Right cardiac atrium (tissue), 5 donors: Measurements from ENCODE around the gene NUP160. TPM values are rescaled to one million over a fixed set of nuclear protein-coding genes. Genes with fewer than 3 reads are reported as not detected.
"Not testable (repeated sequence)": the region's sequence is repeated elsewhere in the genome, so short reads cannot be mapped to it uniquely, and the experiment has no call there.

ENCODE experiments used
- ATAC-seq, 2 donors: fragments of 200-7000 bp; cut with Tn5 transposase; one replicate each; pipeline versions ENCODE4 v1.8.0 to v1.9.1; 2020; ENCODE audit warnings: moderate library complexity in 2 of 2, mild to moderate bottlenecking in 1 of 2
- DNase-seq, 3 donors: peaks; one replicate each; pipeline ENCODE4 v3.0.0-alpha.2; 2020
- H3K27ac ChIP-seq: one replicate; pipeline ENCODE4 v1.5.1; 2013; ENCODE audit warnings: mild to moderate bottlenecking, low read length, control low read depth, moderate library complexity
- H3K27me3 ChIP-seq: one replicate; pipeline ENCODE4 v1.6.1; 2013; ENCODE audit not compliant: control insufficient read depth, insufficient read depth
- H3K4me1 ChIP-seq: one replicate; pipeline ENCODE4 v1.6.1; 2013; ENCODE audit warnings: low read length; ENCODE audit not compliant: control insufficient read depth, insufficient read depth
- H3K4me3 ChIP-seq: one replicate; pipeline ENCODE4 v1.5.1; 2013; ENCODE audit warnings: low read length, control low read depth
- H3K9me3 ChIP-seq: one replicate; pipeline ENCODE4 v1.6.1; 2013; ENCODE audit warnings: low read length; ENCODE audit not compliant: control insufficient read depth
- WGBS: extraction: QIAGEN DNeasy Blood & Tissue Kit; methylation state at CpG from one replicate; pipeline ENCODE4 v1.1.7; 2013; 5-methylcytosine and 5-hydroxymethylcytosine counted together
- intact Hi-C, 4 donors: fragments of 100-400 bp; cut with DNase I; formaldehyde crosslinking; loops; one replicate each; pipeline versions ENCODE4 v1.11.0 to v1.14.0; 2022 to 2023
- polyA plus RNA-seq: library from polyadenylated mRNA; stranded (reverse); fragments of 200-250 nt; gene quantifications from one replicate; pipeline ENCODE4 v1.2.3, GENCODE V29; 2013
- total RNA-seq, 4 donors: library from RNA; stranded (reverse); fragmentation: NEBNext Ultra II Directional; extraction: Animal tissue kit (Norgen Biotek cat#: 25700); gene quantifications; one replicate each; pipeline ENCODE4 v1.2.1, GENCODE V29; 2021
- donor health status: healthy with polysubstance abuse.
- donor health status: DM: no; HTN: yes; CAD: no.
- donor health status: DM: no; HTN: no; CAD: no.
- donor health status: DM: no; HTN: yes; CAD: no; lungs with severe emphysema.
- donor health status: DM: yes; HTN: yes; CAD: no.

The NUP160 gene
- total and polyA plus RNA-seq, 5 donors = 8.1 to 18.4 (median 15.0) TPM

GRCh38 chr11:47786373-47786772 is 61.8 kb downstream of the NUP160 start:
- intact Hi-C loops = no loop called here
- no peak overlapping the region for H3K4me3 ChIP-seq
- peaks cover 1% of the 10 kb centered on the region for H3K4me1 ChIP-seq
- H3K27ac ChIP-seq = no peak overlapping the region
- 30% methylated on average over 2 of the region's 2 CpGs for WGBS
- H3K27me3 ChIP-seq = no peaks in the 10 kb centered on the region
- DNase-seq = peak; percentile 57 to 89 (median 86)
- peak; percentile 71 to 88 for ATAC-seq
- no peaks in the 10 kb centered on the region for H3K9me3 ChIP-seq

- Histone ChIP-seq H3K27ac (peak overlapping the region; percentile 45), H3K9me3 (no peaks in the 10 kb centered on the region), H3K4me3 (no peak overlapping the region), H3K4me1 (peaks cover 3% of the 10 kb centered on the region), H3K27me3 (no peaks in the 10 kb centered on the region)
- intact Hi-C loops = no loop called here
- DNase-seq (no peak), ATAC-seq (no peak)
- 71% methylated on average over 4 of the region's 4 CpGs for WGBS
Measured at GRCh38 chr11:47784785-47785381, 63.3 kb downstream of the NUP160 start.

- ATAC-seq (no peak), DNase-seq (no peak)
- intact Hi-C loops = no loop called here
- Histone ChIP-seq H3K4me3 (no peak overlapping the region), H3K27me3 (no peaks in the 10 kb centered on the region), H3K27ac (no peak overlapping the region), H3K9me3 (no peaks in the 10 kb centered on the region), H3K4me1 (peaks cover 3% of the 10 kb centered on the region)
- WGBS = 62% methylated on average over 2 of the region's 2 CpGs
Measured at GRCh38 chr11:47783087-47783610, 65.0 kb downstream of the NUP160 start.

- intact Hi-C loops = no loop called here
- DNase-seq = no peak
- ATAC-seq = no peak
- WGBS = 64% methylated on average over 7 of the region's 7 CpGs
- Histone ChIP-seq H3K27me3 (no peaks in the 10 kb centered on the region), H3K9me3 (no peaks in the 10 kb centered on the region), H3K4me1 (peaks cover 1% of the 10 kb centered on the region), H3K27ac (peak overlapping the region; percentile 75), H3K4me3 (no peak overlapping the region)
Measured at GRCh38 chr11:47778878-47779483, 69.2 kb downstream of the NUP160 start.

GRCh38 chr11:47775240-47775869 is 72.8 kb downstream of the NUP160 start:
- ATAC-seq = no peak
- H3K27ac ChIP-seq = no peak overlapping the region
- 74% methylated on average over 8 of the region's 8 CpGs for WGBS

DNA sequence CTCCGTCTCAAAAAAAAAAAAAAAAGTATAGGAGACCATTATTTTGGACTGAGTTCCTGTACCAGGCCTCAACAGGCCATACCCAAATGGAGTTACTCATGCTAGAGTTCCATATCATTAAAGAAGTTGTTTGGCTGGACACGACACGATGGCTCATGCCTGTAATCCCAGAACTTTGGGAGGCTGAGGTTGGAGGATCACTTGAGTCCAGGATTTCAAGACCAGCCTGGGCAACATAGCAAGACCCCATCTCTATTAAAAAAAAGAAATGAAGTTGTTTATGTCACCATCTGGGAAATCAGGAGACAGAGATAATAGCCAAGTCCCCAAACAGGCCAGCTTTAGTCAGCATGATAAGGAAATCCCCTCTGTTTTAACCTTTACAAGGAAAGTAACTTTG is 74.3 kb downstream of the NUP160 start:
- no peaks in the 10 kb centered on the region for H3K9me3 ChIP-seq
- WGBS = 95% methylated on average over 3 of the region's 3 CpGs
- intact Hi-C loops = no loop called here
- ATAC-seq (no peak), DNase-seq (no peak)
- H3K27ac ChIP-seq = no peak overlapping the region
- H3K4me3 ChIP-seq = no peak overlapping the region
- no peaks in the 10 kb centered on the region for H3K27me3 ChIP-seq
- no peaks in the 10 kb centered on the region for H3K4me1 ChIP-seq

More at GRCh38 chr11:47775240-47775869, 72.8 kb downstream of the NUP160 start:
- no peak overlapping the region for H3K4me3 ChIP-seq
- no peaks in the 10 kb centered on the region for H3K27me3 ChIP-seq
- no peaks in the 10 kb centered on the region for H3K9me3 ChIP-seq
- intact Hi-C loops = no loop called here
- DNase-seq = no peak
- H3K4me1 ChIP-seq = no peaks in the 10 kb centered on the region

GRCh38 chr11:47769556-47769955 is 78.6 kb downstream of the NUP160 start:
- WGBS = 71% methylated on average over 14 of the region's 14 CpGs
- intact Hi-C loops = loop anchor here in 1 of 4 donors (10.0 kb wide), 1 partner anchor 75 kb away; the partner anchor contains the start of gene NUP160
- not testable (repeated sequence) for DNase-seq, H3K27me3 ChIP-seq, H3K9me3 ChIP-seq, ATAC-seq, H3K4me3 ChIP-seq, H3K4me1 ChIP-seq
- peak overlapping the region; percentile 57 for H3K27ac ChIP-seq

- WGBS = 1% methylated on average over 12 of the region's 12 CpGs
- H3K9me3 ChIP-seq = no peaks in the 10 kb centered on the region
- H3K27ac ChIP-seq = peak overlapping the region; percentile 100
- ATAC-seq (peak; percentile 71), DNase-seq (peak; percentile 71 to 87 (median 87))
- no peaks in the 10 kb centered on the region for H3K27me3 ChIP-seq
- intact Hi-C loops = loop anchor here in 1 of 4 donors (10.0 kb wide), 1 partner anchor 77 kb away; the partner anchor contains the start of gene NUP160
- H3K4me3 ChIP-seq = peak overlapping the region; percentile 58
- H3K4me1 ChIP-seq = no peaks in the 10 kb centered on the region
Measured at GRCh38 chr11:47768101-47768612, 80.0 kb downstream of the NUP160 start.

GRCh38 chr11:47766509-47767227 is 81.5 kb downstream of the NUP160 start:
- under 1% methylated on average over 65 of the region's 65 CpGs for whole genome bisulfite sequencing
- intact Hi-C loops = loop anchor here in 1 of 4 donors (10.0 kb wide), 1 partner anchor 78 kb away; the partner anchor contains the start of gene NUP160
- no peaks in the 10 kb centered on the region for H3K4me1 ChIP-seq
- H3K9me3 ChIP-seq = no peaks in the 10 kb centered on the region
- H3K27me3 ChIP-seq = no peaks in the 10 kb centered on the region
- H3K27ac ChIP-seq = peak overlapping the region; percentile 99
- peak; percentile 27 to 48 for ATAC-seq
- DNase-seq = peak; percentile 61 to 89 (median 85)
- H3K4me3 ChIP-seq = peak overlapping the region; percentile 90

DNA sequence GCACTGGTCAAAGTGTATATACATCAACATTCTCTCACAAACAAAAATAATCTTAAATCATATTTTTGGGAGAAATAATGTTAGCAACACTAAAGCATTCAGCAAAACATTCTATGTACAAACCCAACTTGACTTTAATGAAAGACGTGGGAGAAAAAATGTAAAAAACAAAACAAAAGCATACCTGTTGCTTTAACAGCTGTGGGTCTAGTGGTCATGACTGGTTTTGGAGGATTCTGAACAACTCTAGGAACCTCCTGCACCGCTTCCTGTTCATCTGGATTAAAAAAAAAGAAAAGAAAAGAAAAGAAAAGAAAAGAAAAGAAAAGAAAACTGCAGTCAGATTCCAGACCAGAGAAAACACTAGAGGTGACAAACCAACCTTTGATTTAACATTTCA is 83.1 kb downstream of the NUP160 start:
- Histone ChIP-seq H3K4me3 (no peak overlapping the region), H3K27ac (no peak overlapping the region), H3K9me3 (no peaks in the 10 kb centered on the region), H3K4me1 (no peaks in the 10 kb centered on the region), H3K27me3 (no peaks in the 10 kb centered on the region)
- 69% methylated on average over 2 of the region's 2 CpGs for WGBS
- intact Hi-C loops = loop anchor here in 1 of 4 donors (10.0 kb wide), 1 partner anchor 80 kb away; the partner anchor contains the start of gene NUP160
- ATAC-seq (no peak), DNase-seq (no peak)
